Kidney tubule cell (primary cell): Measurements from ENCODE around the gene TUBA8.
A peak's percentile ranks its signal among the peaks of the same experiment; 100 is the strongest.
"Not testable (repeated sequence)": the region's sequence is repeated elsewhere in the genome, so short reads cannot be mapped to it uniquely, and the experiment has no call there.

ENCODE experiments used
- DNase-seq: peaks from one replicate; pipeline ENCODE4 v3.0.0-alpha.2; 2018; ENCODE audit warnings: low spot score

TUBA8 gene

DNA sequence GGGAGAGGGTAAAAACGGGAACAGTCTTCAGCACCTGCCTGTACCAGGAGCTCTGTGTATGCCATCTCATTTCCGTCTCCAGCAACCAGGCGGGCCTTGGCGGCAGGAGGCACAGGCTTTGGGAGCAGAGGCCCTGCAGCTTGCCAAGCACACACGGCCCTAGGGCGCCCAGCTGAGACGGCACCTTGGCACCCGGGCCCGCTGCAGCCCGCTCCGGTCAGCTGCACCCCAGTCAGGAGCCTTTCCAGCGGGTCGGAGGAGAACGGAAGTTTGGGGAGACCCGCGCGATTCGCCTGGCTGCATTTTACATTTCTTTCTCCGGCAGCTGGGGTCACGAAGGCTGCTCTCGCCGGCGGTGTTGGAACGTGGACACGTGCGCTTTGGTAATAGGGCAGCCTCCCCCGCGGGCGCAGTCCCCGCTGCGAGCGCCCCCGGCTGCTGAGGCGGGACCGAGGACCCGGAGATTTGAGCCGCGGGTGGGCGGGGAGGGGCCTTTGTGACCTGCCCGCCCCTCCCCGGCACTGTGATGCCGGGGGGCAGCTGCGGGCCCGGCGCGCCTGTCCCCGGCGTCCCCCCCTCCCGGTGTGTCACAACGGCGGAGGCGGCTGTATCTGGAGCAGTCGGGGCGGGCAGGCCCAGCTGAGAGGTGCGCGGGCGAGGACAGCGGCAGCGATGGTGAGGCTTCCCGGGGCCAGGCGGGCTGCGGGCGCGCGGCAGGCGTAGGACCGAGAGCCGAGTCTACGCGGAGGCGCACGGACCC lies at the start of gene TUBA8:
TSS of gene TUBA8 (plus strand) at position 616 of the 760 bp plus-strand sequence. CDS start at position 673, 57 bp downstream.
- DNase-seq = peak; percentile 66

DNA sequence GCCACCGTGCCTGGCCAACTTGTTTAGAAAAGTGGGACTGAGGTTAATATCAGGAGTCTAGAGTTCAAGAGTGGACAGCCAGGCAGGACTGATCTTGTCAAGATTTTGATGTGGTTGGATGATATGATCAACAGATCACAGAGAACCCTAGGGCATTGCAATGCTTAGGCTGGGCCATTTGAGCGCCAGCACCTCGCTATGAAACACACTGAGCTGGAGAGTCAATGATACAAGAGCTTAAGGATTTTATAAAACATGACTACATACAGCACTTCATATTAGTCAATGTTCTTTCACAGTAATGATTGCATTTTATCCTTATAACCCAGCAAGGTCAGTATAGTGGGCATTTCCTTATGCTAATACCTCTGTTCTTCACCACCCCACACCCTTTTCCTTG lies 48.2 kb upstream of the TUBA8 start:
- no peak for DNase-seq

DNA sequence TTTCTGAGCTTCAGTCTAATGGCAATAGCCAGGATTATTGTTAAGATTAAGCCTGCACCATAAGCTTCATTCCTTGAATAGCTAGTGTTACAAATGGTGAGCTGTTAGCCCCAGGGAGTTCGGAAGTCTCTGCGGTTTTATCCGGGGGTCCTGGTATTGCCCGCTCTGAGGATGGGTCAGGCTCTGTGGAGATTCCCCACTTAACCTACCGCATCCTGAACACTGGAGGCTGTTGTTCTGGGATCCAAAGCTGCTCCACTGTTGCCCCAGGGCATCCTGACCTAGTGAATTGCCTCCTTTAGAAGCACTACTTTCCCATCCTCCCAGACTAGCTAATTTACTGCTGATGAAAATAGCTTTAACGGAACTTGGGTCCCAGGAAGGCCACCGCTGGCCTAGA lies 47.3 kb upstream of the TUBA8 start:
- DNase-seq = no peak

DNA sequence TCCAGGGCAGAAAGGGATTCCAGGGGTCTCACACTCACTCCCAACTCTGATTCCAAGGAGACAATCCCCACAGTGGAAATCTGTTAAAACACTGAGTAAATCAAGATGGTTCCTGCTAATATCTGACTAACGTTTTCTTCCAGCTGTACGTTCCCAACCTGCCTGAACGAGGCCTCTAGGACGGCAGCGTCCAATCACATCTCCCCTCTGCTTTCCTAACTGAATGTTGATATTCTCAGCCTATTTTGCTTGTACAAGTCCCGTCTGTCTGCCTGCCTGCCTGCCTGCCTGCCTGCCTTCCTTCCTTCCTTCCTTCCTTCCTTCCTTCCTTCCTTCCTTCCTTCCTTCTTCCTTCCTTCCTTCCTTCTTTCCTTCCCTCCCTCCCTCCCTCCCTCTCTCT lies 46.9 kb upstream of the TUBA8 start:
- not testable (repeated sequence) for DNase-seq

DNA sequence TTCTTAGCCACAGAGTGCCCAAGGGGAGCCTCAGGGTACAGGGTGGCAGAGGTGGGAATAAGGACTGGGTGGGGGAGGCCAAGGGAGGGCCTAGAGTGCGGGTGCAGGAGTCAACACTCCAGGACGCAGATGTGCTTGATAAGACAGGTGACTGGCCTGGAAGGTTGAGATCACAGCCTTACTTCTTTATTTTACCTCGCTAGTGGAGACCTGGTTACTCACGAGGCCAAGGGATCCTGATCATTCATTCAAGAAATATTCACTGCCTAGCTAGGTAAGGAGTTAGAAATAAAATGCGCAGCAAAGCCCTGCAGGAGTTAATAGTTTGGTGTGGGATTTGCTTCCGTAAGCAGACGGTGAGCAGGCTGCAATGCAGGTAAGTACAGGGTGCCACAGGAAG lies 46.0 kb upstream of the TUBA8 start:
- DNase-seq = peak; percentile 66

DNA sequence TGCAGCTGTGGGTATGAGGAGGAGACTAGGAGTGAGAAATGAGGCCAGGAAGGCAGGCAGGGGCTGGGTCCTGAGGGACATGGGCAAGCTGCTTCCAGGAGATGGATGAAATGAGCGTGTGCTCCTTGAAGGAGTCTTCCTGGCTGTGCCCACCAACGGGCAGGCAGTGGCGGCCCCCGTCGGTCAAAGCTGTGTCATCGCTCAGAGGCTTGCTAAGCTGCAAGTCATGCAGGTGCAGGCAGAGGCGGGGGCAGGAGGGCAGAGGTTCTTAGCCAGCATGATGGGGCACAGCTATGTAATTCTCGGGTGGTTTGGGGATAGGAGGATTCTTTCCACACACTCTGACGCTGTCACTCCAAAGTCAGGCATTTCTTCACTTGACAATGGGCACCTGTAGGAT lies 45.4 kb upstream of the TUBA8 start:
- peak; percentile 68 for DNase-seq

DNA sequence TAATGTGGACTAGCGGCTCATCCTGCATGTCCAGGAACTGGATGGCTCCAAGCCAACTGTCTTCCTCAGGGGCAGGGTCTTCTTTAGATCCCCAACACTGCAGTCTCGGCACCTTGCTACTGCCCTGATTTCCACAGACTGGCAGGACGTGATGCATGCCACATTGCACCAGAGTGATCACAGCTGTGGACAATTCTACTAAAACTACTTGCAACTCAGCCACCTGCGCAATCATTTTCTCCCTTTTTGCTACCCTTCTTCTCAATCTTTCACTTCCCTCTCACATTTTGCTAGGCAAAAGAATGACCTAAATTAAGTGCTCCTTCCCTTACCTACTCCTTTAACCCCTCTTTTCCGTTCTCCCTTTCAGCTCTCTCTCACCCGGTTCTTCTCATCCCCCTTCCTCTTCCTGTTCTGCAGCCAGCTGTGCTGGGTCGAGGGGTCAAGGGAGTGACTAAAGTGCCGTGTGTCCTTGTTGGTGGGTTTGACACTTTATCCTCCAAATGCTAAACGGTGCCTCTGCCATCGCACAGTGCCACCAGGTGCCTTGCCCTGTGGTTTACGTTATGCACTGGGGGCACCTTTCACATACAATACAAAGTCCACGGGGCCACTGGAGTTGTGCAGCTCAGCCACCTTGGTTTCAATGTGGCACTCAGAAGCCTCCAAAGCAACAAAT lies 44.3 kb upstream of the TUBA8 start:
- no peak for DNase-seq

DNA sequence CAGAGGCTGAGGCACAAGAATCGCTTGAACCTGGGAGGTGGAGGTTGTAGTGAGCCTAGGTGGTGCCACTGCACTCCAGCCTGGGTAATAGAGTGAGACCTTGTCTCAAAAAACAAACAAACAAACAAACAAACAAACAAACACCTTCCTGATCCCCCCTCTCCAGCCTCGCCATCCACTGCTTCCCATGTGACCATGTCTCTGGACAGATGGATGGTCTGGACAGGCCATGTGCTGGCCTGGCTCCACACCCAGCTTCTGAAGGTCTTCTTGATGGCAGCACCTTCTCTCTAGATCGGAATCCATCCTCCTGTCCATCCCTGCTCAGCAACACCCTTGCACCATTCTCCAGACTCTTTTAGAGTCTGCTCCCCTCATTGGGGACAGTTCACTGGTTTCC lies 43.5 kb upstream of the TUBA8 start:
- DNase-seq = no peak

DNA sequence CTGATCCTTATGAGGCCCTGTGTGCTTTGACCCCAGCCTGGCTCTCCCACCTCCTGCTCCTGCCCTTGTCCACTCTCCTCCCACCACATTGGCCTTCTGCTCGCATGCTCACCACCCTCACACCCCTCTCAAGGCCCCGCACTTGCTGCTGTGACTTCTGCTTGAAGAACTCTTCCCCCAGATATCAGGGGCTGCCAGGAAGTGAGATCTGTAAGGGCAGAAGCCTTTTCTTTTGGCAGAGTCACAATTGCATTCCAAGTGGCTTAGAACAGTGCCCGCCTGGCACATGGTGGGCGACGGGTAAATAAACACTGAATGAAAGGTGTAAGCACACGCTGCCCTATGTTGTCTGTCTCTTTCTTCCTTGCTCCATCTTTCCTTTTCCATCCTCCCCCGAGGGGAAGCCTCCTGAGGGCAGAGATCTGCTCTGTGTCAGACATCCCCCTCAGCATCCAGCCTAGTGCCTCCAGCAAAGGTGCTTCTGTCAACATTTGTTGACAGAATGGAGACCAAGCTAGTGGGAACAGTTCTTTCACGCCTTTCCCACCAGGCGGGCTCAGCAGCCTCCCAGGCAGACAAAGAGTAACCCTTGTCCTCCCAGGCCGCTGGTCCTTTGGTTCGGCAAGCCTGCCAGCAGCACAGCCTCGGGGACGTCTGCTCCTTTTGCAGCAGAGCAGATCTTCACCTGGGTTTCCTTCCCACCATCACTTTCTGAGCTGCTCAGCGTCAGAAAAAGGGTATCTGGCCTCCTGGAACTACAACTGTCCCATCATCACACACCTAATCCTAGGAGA lies 42.9 kb upstream of the TUBA8 start:
- DNase-seq = no peak

DNA sequence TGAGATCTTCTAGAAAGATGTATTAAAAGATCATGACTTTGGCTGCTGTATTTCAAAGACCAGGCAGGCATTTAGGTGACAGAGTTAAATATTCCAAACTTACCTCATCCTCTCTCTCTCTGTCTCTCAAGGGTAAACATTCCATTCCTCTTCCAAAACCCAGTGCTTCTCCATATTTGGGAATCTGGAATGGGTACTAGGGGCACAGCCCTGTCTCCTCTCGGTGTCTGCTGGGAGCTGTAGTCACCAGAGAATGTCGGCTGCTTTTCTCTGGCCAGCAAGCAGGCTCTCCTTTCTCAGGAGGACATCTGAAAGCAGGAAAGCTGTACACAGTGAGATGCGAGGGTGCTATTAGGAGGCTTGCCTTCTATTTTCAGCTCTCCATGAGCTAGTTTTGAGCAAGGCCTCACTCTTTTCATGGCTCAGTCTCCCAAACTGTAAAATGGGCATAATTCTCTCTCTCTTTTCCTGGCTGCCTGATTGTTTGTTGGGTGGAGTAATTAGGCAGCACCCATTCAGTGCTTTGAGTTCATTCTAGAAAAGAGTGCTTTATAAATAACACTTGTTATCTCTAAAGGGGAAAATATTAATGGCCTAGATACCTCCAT lies 42.1 kb upstream of the TUBA8 start:
- DNase-seq = peak; percentile 66

DNA sequence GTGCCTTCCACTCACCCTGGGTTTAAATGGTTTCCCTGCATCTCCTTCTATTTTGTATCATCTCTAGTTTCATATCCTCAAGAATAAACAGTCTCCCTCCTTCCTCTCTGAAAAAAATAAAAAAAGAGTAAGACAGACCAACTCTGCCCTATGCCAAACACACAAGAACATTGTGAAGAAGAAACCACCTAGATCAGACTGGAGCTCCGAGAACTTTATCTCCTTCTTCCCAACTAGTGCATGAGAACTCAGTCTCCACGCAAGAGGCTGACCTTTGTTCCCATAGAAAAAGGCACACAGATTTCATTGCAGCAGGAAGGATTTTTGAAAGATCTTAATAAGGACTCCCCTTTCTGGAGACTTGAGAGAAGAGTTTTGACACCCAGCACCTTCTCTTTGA lies 41.6 kb upstream of the TUBA8 start:
- DNase-seq = no peak

DNA sequence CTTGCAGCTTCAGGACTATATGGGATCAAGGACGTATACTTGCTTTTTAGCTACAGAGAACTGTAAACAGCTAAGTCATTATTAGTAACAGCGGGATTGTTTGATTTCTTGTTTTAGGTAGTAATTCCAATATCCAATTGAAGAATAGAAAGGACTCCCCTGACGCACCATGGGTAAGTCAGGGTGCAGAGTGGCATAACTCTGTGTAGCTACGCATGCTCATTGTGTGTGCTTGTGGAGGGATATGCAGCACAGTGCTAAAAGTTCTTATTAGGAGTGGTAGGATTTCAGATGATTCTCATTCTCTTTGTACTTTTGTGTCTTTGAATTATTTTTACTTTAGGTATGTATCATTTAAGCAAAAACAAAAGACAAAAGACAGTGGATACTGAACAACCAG lies 40.6 kb upstream of the TUBA8 start:
- no peak for DNase-seq

DNA sequence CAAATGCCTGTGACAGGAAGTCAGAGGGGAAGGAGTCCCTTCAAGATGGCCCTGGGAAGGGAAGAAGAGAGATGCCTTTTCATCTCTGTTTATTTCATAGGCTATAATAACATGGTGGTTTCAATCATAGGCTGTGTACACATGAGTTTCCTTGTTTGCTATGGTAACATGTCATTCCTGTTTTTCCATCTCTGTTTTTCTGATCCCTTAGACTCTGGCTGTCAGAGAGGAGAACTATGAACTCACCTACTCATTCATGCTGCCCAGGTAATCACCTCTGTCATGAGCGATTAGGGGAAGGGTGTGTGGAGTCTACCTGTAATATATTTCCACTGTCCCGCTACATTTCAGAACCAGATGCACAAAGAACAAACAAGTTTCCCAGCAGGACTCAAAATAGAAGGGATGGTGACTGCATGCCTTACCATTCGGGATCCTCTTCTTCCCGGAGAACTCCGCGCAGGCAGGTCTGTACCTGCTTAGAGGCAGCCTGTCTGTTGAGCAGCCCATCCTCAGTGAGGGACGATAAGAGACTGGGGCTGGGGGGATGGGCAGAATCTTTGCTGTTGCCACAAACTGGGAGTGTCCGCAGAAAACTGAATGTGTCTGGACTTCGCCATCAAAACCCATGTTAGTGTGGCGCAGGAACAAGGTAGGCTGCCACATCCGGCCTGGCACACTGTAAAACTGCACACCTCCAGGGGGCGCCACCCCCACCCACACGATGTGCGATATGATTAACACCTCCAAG lies 39.9 kb upstream of the TUBA8 start:
- no peak for DNase-seq

DNA sequence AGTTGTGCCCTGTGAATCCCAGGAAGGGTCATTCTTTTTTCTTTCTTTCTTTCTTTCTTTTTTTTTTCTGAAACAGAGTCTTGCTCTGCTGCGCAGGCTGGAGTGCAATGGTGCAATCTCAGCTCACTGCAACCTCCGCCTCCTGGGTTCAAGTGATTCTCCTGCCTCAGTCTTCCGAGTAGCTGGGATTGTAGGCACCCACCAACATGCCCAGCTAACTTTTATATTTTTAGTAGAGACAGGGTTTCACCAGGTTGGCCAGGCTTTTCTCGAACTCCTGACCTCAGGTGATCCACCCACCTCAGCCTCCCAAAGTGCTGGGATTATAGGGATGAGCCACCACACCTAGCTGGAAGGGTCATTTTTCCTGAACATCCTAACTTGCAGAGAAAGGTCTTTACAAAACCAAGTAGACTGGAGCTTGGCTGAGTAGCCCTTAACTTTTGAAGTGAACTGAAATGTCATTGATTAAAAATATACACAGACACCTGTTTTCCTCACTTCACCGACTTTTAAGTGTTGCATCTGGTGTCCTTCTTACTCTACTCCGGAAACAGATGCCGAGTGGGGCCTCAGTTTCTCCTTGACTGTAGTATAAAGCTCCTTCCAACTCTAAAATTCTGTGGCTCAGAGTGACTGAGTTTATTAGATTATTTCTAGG lies 39.2 kb upstream of the TUBA8 start:
- not testable (repeated sequence) for DNase-seq

DNA sequence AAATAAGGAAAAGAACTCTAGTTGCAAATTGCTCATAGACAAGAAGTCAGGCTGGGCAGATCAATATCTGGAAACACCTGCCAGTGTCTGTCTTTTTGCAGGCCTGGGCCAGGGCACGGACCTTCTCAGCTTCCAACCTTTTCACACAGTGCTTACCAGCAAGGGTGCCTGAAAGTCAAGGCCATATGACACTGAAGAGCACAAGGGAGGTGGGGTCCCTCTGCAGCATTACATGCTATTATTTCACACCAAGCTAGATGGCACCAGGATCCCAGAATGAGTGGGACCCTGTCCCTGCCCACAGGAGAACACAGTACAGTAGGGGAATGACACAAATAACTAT lies 38.7 kb upstream of the TUBA8 start:
- DNase-seq = no peak

DNA sequence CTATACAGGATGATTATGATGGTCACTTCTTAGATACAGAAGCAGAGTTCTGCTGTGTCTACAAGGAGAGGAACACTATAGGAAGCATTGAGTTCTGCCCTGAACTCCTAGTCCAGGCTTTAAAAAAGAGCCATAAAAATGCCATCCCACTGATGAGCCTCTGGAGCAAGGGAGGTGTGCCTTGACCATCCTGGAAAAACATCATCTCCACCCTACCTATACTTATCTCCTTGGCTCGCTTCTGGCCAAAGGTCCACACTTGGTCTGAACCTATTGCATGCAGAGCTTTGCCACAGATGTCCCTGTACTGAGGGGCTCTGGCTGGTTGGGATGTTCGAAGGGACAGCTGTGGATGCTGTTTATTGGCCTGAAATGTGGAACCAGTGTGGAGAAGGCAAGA lies 37.1 kb upstream of the TUBA8 start:
- no peak for DNase-seq

DNA sequence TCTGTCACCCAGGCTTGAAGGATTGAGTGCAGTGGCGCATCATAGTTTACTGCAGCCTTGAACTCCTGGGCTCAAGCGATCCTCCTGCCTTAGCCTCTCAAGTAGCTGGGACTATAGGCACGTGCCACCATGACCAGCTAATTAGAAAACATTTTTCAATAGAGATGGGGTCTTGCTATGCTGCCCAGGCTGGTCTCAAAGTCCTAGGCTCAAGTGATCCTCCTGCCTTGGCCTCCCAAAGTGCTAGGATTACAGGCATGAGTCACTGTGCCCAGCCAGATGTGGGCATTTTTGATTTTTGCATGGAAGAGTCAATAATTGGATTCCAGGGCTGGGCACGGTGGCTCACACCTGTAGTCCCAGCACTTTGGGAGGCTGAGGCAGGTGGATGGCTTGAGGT lies 36.7 kb upstream of the TUBA8 start:
- DNase-seq = not testable (repeated sequence)

DNA sequence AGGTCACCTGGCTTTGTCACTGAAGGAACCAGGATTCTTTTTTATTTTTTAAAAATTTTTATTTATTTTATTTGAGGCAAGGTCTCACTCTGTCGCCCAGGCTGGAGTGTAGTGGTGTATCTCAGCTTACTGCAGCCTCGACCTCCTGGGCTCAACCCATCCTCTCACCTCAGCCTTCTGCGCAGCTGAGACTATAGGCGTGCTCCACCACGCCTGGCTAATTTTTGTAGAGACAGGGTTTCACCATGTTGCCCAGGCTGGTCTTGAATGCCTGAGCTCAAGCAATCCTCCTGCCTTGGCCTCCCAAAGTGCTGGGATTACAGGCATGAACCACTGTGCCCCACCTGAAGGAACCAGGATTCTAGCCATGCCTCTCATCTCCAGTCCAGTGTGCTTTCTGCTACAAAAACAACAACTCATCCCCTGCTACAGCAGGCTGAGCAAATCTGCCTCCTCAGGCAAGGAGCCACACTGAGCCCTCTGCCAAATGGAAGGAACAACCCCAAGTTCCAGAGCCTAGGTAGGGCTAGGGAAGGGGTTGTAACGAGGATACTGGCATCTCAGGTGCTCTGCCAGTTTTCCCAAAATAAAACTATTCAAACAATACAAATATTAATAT lies 35.4 kb upstream of the TUBA8 start:
- no peak for DNase-seq

DNA sequence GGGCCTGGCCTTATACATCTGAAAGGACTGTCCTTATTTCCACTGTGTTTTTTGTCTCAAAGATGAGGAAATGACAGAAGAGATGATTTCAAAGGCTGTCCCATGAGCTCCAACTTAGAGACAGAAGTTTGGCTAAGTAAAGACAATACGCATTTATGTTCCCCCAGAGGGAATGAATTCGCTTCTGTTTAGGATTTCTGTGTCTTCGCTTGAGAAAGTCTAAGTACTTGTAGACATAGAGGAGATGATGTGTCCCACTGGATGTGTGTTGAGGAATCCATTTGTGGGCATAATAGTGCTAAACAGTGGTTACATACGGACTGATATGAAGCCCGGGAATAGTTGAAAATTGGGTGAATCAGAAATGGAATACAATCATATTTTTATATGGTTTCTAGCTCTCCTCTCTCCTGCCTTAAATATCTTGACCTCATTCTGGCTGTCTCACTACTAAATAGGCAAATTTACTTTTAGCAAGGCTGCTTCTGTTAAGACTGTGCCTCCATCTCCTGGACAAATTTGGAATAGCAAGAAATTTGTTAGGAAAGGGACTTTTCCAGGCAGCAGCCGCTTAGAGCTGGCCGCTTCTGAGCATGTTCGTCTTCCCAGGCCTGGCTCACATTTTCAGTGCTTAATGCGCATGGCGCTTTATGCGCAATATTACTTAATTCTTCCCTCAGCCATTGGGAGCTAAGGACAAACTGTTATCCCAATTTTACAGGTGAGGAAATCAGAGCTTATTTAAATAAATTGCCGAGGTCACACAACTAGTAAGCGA lies 34.7 kb upstream of the TUBA8 start:
- DNase-seq = peak; percentile 91

DNA sequence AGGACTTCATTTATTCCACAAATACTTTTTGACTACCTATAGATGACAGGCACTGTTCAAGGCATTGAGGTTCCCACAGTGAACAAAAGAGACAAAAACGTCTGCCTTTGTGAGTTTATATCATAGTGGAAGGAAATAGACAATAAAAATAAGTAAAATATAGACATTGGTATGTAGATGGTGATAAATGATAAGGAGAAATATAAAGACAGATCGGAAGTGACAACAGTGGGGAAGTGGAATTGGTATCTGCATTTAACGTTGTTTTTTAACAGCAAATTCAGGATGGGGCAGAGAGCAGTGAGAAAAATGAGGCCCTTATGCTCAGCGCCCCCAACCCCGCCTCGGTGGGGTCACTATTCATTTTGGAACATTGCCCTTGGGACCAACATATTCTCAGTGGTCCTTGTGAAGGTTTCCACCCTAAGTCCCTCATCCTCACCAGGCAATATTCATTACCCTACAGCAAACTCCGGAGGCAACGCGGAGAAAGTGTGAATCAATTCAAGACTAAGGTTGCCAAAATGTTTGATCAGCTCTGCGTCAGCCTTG lies 33.4 kb upstream of the TUBA8 start:
- DNase-seq = no peak
